ENCODE data around the gene CDKAL1. TPM values are rescaled to one million over a fixed set of nuclear protein-coding genes. Genes with fewer than 3 reads are reported as not detected.

The CDKAL1 gene
- total RNA-seq, 8 experiments from 2014 or later = 16.1 to 25.2 (median 20.2) TPM

DNA sequence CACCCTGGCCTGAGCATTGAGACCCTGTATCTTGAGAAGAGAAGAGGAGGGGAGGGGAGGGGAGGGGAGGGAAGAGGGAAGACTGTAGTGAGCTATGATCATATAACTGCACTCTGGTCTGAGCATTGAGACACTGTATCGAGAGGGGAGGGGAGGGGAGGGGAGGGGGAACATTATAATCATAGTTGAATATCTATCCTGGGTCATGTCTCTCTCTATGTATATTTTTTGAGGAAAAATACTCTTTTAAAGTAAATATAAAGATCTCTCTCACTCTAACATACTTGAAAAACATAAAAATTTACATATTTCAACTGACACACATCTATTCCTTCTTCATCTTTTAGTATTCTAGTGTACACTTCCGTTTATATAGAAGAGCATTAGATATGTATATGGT lies 431.0 kb downstream of the CDKAL1 start:
- 0 to 29% (median 7%) methylated on average over 1 of the region's 2 CpGs; no CpG with 5 or more reads in 4 of the 10 experiments for WGBS, 10 experiments
- no peak for ATAC-seq (replicated peaks in 6 of 8)
- in situ Hi-C loops (cut with MboI; ENCODE audit: low pct_unique_long_range_greater_than_20kb in 2 of 9, low sequenced_read_pairs in 9 of 9, unreplicated experiment in 9 of 9) = loop anchor here in 1 of 9 experiments (25.0 kb wide), 1 partner anchor 622 kb away; the partner anchor contains the start of gene SOX4
- Histone ChIP-seq H3K4me1 (replicated peaks in 1 of 2) (peaks cover 0 to 4% of the 10 kb centered on the region in 2 donors), H3K4me3 (no peak overlapping the region), H3K27ac (no peak overlapping the region)

DNA sequence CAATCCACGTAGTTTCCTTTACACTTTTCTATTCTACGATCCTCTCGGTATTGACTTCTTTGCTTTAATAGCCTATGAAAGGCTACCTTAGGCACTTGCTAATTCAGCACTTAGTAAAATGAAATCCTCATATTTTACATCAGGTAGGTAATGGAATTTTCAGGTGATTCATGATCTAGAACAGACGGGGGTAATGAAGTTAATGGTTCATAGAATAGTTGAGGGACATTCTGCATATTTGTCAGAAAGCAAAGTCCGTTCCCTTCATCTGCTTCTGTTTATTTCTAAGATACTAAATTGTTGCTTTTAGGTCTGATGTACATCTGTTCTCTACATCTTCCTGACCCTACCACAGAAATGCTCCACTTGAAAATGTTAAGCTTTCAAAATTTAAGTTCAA lies 431.7 kb downstream of the CDKAL1 start:
- Histone ChIP-seq H3K4me3 (no peak overlapping the region), H3K27ac (no peak overlapping the region), H3K4me1 (replicated peaks in 1 of 2) (peaks cover 0 to 4% of the 10 kb centered on the region in 2 donors)
- WGBS, 10 experiments = 66 to 100% (median 81%) methylated on average over 1 to 5 of the region's 5 CpGs; no CpG with 5 or more reads in 2 of the 10 experiments
- in situ Hi-C loops (cut with MboI; ENCODE audit: low pct_unique_long_range_greater_than_20kb in 2 of 9, low sequenced_read_pairs in 9 of 9, unreplicated experiment in 9 of 9) = loop anchor here in 1 of 9 experiments (25.0 kb wide), 1 partner anchor 621 kb away; the partner anchor contains the start of gene SOX4
- ATAC-seq (replicated peaks in 6 of 8) = no peak

DNA sequence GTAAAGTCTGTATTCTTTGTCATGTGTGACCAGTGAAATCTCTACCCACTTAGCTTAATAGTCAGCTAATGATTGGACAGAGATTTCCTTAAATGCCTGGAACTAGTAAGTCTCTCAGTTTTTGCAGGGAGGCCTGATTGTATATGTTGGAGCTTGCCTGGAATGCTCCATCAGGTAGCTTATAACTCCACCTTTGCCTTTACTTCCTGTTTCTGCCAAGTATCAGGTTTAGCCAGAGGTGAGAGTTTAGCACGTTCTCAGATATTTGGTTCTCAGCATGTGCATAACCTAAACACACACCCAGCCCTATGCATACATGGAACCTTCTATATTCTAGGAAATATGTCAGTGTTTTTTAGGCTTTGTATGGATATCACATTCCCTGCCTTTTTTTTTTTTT lies 435.3 kb downstream of the CDKAL1 start:
- H3K4me3 ChIP-seq = no peak overlapping the region
- in situ Hi-C loops (cut with MboI; ENCODE audit: low pct_unique_long_range_greater_than_20kb in 2 of 9, low sequenced_read_pairs in 9 of 9, unreplicated experiment in 9 of 9) = loop anchor here in 1 of 9 experiments (25.0 kb wide), 1 partner anchor 618 kb away; the partner anchor contains the start of gene SOX4
- 89 to 100% (median 100%) methylated on average over 1 of the region's 1 CpG; no CpG with 5 or more reads in 6 of the 10 experiments for WGBS, 10 experiments
- H3K4me1 ChIP-seq (replicated peaks in 1 of 2) = peaks cover 0 to 4% of the 10 kb centered on the region in 2 donors
- peak in 2 of 8 experiments; percentile 24 to 37 for ATAC-seq (replicated peaks in 6 of 8)
- H3K27ac ChIP-seq = no peak overlapping the region

DNA sequence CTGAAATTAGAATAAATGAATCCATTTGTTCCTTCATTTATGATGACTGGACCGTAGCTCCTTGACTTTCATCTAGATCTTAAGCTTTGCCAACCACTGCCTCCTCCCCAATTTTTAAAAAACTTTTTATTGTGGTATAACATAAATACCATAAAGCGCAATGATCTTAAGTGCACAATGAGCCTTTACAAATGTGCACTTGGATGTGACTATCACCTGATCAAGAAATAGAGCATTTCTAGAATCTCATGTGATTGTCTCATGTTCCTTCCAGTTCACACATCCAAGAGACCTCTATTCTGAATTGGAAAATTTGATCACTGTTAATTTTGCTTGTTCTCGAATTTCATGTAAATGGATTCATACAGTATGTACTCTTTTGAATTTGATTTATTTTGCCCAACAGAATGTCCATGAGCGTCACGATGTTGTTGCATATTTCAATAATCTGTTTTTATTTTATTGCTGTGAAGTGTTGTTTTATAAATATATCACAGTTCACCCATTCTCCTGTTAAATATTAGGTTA lies 442.2 kb downstream of the CDKAL1 start:
- no peak overlapping the region for H3K4me3 ChIP-seq
- no peaks in the 10 kb centered on the region for H3K4me1 ChIP-seq (replicated peaks in 1 of 2)
- no peak overlapping the region for H3K27ac ChIP-seq
- in situ Hi-C loops (cut with MboI; ENCODE audit: low pct_unique_long_range_greater_than_20kb in 2 of 9, low sequenced_read_pairs in 9 of 9, unreplicated experiment in 9 of 9) = no loop called here
- ATAC-seq (replicated peaks in 6 of 8) = peak in 2 of 8 experiments; percentile 57 to 72
- WGBS, 10 experiments = 49 to 100% (median 88%) methylated on average over 1 to 5 of the region's 5 CpGs

DNA sequence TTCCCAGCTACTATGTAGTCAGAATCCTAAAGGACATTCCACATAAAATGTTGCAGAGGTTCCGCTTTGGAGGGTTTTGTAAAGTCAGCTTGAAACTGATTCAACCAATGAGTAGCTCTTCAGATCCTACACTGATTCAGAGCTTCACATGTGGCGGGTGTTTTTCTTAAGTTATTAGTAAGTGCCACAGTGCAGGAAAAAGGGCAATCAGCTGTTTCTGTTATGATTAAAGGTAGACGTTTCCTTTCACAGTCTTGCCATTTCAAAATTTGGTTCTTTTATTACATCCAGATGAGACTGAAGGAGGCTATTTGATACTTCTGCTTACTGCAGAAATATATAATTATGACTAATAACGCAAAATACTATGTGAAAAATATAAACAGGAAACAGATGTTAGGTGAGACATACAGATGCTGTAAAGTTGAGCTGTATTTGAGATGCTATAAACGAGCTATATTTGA lies 443.9 kb downstream of the CDKAL1 start:
- peak in 1 of 8 experiments; percentile 38 for ATAC-seq (replicated peaks in 6 of 8)
- H3K4me3 ChIP-seq = no peak overlapping the region
- H3K4me1 ChIP-seq (replicated peaks in 1 of 2) = no peaks in the 10 kb centered on the region
- in situ Hi-C loops (cut with MboI; ENCODE audit: low pct_unique_long_range_greater_than_20kb in 2 of 9, low sequenced_read_pairs in 9 of 9, unreplicated experiment in 9 of 9) = no loop called here
- no peak overlapping the region for H3K27ac ChIP-seq
- WGBS, 10 experiments = 8 to 100% (median 92%) methylated on average over 1 to 5 of the region's 5 CpGs

DNA sequence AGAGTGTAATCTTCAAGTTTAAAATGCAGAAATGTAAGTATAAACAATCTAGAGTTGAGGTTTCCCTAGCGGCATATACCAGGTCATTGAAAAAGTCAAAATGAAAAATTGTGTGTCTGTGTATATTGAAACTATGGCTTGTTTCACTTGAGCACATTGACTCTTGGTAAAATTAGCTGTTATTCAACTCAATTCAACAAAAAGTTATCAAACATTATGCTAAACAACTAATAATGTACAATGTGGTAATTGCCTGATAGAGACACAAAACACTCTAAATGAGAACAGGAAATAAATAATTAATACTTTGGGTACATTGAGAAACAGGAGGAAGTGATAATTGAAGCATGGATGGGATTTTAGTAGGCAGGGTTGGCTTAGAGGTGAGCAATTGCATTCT lies 444.8 kb downstream of the CDKAL1 start:
- no peak overlapping the region for H3K27ac ChIP-seq
- WGBS, 10 experiments = 80 to 100% (median 100%) methylated on average over 1 of the region's 1 CpG; no CpG with 5 or more reads in 1 of the 10 experiments
- no peak for ATAC-seq (replicated peaks in 6 of 8)
- H3K4me3 ChIP-seq = no peak overlapping the region
- in situ Hi-C loops (cut with MboI; ENCODE audit: low pct_unique_long_range_greater_than_20kb in 2 of 9, low sequenced_read_pairs in 9 of 9, unreplicated experiment in 9 of 9) = no loop called here
- H3K4me1 ChIP-seq (replicated peaks in 1 of 2) = no peaks in the 10 kb centered on the region

DNA sequence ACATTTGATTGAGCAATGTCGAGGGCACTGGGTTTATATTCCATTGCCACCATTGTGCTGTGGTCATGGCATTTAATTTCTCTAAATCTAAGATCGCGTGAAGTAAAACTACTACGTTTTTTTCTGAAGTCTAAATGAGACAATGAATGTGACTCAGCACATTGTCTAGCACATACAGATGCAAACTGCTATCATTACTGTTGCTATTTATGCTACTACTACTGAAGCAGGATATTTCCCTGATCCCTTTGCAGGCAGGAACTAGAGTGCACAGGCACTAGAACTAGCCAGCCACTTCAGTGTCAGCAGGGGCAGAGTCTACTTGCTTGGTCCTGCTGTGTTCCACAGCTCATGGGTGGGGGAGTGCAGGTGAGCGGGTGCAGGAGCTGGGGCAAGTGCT lies 449.7 kb downstream of the CDKAL1 start:
- H3K4me3 ChIP-seq = no peak overlapping the region
- in situ Hi-C loops (cut with MboI; ENCODE audit: low pct_unique_long_range_greater_than_20kb in 2 of 9, low sequenced_read_pairs in 9 of 9, unreplicated experiment in 9 of 9) = no loop called here
- WGBS, 10 experiments = 81 to 100% (median 93%) methylated on average over 1 to 5 of the region's 5 CpGs; no CpG with 5 or more reads in 1 of the 10 experiments
- H3K4me1 ChIP-seq (replicated peaks in 1 of 2) = no peaks in the 10 kb centered on the region
- ATAC-seq (replicated peaks in 6 of 8) = peak in 2 of 8 experiments; percentile 50 to 59
- H3K27ac ChIP-seq = no peak overlapping the region

DNA sequence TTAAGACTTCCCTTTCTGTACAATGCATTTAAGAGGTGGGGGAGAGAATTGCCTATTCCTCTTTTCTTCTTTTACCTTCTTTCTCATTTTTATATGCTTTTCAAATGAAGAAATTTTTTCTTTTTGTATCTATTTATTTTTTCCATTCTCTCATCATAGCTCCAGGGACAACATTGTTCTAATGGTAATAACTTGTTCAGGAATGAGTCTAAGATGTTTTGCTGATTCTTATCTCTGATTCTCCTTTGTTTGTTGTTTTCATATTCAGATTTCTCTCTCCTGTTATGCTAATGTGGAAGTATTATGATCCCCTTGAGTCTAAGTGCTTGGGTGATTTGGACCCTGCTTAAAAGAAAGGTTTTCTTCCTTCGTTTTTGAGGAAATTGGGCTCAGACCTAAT lies 451.6 kb downstream of the CDKAL1 start:
- WGBS, 10 experiments = 63 to 100% (median 91%) methylated on average over 1 of the region's 1 CpG; no CpG with 5 or more reads in 1 of the 10 experiments
- H3K4me1 ChIP-seq (replicated peaks in 1 of 2) = no peaks in the 10 kb centered on the region
- H3K27ac ChIP-seq = no peak overlapping the region
- no peak overlapping the region for H3K4me3 ChIP-seq
- no peak for ATAC-seq (replicated peaks in 6 of 8)
- in situ Hi-C loops (cut with MboI; ENCODE audit: low pct_unique_long_range_greater_than_20kb in 2 of 9, low sequenced_read_pairs in 9 of 9, unreplicated experiment in 9 of 9) = no loop called here

DNA sequence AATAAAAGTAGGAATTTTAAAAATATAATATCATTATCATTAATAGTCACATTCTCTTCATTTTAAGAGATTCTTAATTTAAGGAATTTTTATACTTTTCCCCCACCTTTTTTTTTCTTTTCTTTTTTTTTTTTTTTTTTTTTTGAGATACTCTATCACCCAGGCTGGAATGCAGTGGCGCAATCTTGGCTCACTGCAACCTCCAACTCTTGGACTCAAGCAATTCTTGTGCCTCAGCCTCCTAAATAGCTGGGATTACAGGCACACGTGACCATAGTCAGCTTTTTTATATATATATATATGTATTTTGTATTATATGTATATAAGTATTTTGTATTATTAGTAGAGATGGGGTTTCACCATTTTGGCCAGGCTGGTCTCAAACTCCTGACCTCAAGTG lies 457.7 kb downstream of the CDKAL1 start:
- no peak for ATAC-seq (replicated peaks in 6 of 8)
- WGBS, 10 experiments = 68 to 100% (median 98%) methylated on average over 1 to 2 of the region's 2 CpGs; no CpG with 5 or more reads in 2 of the 10 experiments
- Histone ChIP-seq H3K4me3 (no peak overlapping the region), H3K4me1 (replicated peaks in 1 of 2) (peaks cover under 1 to 3% of the 10 kb centered on the region in 2 donors), H3K27ac (no peak overlapping the region)
- in situ Hi-C loops (cut with MboI; ENCODE audit: low pct_unique_long_range_greater_than_20kb in 2 of 9, low sequenced_read_pairs in 9 of 9, unreplicated experiment in 9 of 9) = no loop called here

DNA sequence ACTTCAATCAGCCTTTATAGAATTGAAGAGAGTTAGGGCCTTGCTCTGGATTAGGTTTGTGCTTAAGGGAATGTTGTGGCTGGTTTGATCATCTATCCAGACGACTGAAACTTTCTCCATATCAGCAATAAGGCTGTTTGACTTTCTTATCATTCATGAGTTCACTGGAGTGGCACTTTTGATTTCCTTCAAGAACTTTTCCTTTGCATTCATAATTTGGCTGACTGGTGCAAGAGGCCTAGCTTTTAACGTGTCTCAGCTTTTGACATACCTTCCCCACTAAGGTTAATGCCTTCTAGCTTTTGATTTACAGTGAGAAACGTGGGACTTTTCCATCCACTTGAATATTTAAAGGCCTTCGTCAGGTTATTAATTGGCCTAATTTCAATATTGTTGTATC lies 461.8 kb downstream of the CDKAL1 start:
- Histone ChIP-seq H3K27ac (no peak overlapping the region), H3K4me3 (no peak overlapping the region), H3K4me1 (replicated peaks in 1 of 2) (peaks cover 9 to 18% of the 10 kb centered on the region in 2 donors)
- in situ Hi-C loops (cut with MboI; ENCODE audit: low pct_unique_long_range_greater_than_20kb in 2 of 9, low sequenced_read_pairs in 9 of 9, unreplicated experiment in 9 of 9) = no loop called here
- no peak for ATAC-seq (replicated peaks in 6 of 8)
- WGBS, 10 experiments = 80 to 100% (median 90%) methylated on average over 1 to 4 of the region's 4 CpGs

DNA sequence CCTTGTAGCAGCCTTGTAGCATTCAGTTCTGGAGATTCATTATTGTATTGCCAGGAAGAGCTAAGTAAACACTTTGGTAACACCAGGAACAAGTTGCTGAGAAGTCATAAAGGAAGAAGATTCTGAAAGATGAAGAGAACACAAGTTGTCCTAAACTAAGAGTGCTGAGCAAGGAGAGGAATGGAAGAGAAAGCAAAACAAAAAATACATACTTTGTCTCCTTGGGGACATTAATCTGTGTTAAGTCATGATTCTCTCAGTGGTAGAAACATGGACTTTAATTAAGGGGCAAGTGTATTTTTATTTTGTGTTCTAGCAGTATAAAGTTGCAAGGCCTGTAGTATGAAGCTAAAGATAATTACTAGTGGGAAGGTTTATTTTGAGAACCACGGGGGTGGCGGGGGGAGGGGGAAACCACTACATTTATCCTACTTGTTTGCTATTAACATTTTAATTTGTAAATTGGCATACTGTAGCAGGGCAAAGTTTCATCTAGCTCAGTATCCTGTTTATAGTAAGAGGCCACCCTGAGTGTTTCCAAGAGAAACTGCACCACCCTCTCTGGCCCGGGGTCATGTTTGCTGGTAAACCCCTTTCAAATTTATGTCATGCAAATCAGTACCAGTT lies 463.0 kb downstream of the CDKAL1 start:
- in situ Hi-C loops (cut with MboI; ENCODE audit: low pct_unique_long_range_greater_than_20kb in 2 of 9, low sequenced_read_pairs in 9 of 9, unreplicated experiment in 9 of 9) = no loop called here
- no peak overlapping the region for H3K4me3 ChIP-seq
- H3K27ac ChIP-seq = no peak overlapping the region
- H3K4me1 ChIP-seq (replicated peaks in 1 of 2) = peaks cover 9 to 18% of the 10 kb centered on the region in 2 donors
- peak in 4 of 8 experiments; percentile 33 to 92 (median 88) for ATAC-seq (replicated peaks in 6 of 8)
- WGBS, 10 experiments = 0 to 50% (median 11%) methylated on average over 1 to 3 of the region's 3 CpGs; no CpG with 5 or more reads in 4 of the 10 experiments

DNA sequence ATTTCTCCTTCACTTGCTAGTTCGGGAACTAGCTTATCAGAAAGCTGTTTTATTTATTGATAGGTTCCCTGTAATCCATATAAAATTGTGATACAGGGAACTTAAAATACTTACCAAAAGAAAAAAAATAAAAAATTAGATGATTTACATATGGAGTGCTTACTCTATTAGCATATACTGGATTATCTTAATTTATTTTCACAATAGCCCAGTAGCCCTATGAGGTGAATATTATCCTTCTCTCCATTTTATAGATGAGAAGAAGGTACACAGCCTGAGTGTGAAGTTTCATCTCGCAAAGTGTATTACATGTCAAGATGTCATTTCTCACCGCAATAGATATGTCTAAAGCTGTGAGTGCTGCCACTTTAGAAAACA lies 463.5 kb downstream of the CDKAL1 start:
- H3K4me3 ChIP-seq = no peak overlapping the region
- ATAC-seq (replicated peaks in 6 of 8) = peak in 3 of 8 experiments; percentile 50 to 53 (median 52)
- in situ Hi-C loops (cut with MboI; ENCODE audit: low pct_unique_long_range_greater_than_20kb in 2 of 9, low sequenced_read_pairs in 9 of 9, unreplicated experiment in 9 of 9) = no loop called here
- H3K4me1 ChIP-seq (replicated peaks in 1 of 2) = peaks cover 9 to 18% of the 10 kb centered on the region in 2 donors
- no peak overlapping the region for H3K27ac ChIP-seq
- WGBS, 10 experiments = 0 to 100% (median 67%) methylated on average over 1 to 3 of the region's 3 CpGs; no CpG with 5 or more reads in 1 of the 10 experiments

DNA sequence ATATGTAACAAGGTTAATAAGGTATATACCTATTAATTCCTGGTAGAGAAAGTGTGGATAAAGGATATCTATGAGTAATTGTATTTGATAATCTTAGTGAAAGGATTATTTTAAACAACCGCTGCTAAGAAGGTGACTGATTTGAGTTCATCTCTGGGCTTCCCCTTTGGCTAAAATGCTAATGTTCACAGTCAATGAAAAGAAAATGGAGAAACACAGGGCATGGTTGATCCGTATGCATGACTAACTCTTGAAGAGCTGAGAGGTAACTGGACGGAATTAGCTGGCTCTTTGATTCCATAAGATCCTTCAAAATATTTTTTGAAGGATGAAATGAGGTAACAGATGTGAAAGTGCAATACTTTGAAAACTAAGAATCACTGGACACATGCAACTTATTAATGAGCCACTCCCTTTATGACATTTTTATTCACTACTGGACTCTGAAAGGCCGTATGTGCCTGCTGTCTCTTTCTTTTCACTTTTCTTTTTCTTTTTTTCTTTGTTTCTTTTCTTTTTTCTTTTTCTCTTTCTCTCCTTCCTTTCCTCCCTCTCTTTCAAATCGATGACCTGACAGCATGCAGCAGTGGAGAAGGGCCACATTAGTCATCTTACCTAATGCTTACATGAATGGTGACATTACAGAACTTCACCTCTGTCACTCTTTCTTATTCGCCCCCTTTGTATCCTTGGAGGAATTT lies 464.6 kb downstream of the CDKAL1 start:
- H3K4me3 ChIP-seq = no peak overlapping the region
- no peak overlapping the region for H3K27ac ChIP-seq
- in situ Hi-C loops (cut with MboI; ENCODE audit: low pct_unique_long_range_greater_than_20kb in 2 of 9, low sequenced_read_pairs in 9 of 9, unreplicated experiment in 9 of 9) = no loop called here
- 32 to 95% (median 57%) methylated on average over 2 to 6 of the region's 6 CpGs for WGBS, 10 experiments
- ATAC-seq (replicated peaks in 6 of 8) = peak in 5 of 8 experiments; percentile 40 to 56 (median 48)
- H3K4me1 ChIP-seq (replicated peaks in 1 of 2) = peaks cover 9 to 18% of the 10 kb centered on the region in 2 donors

Data from motor neuron (in vitro differentiated cells).